ENCODE results near the gene CFAP61. TPM values are rescaled to one million over a fixed set of nuclear protein-coding genes. Genes with fewer than 3 reads are reported as not detected.

Gene CFAP61
- total and polyA plus RNA-seq, 8 donors: 0.15 to 0.53 (median 0.33) TPM

GRCh38 chr20:20202768-20203167, 150.4 kb downstream of the CFAP61 start:
- no peaks in the 10 kb centered on the region for H3K36me3 ChIP-seq
- intact Hi-C loops (cut with DNase I): no loop called here
- no peak for DNase-seq
- no peaks in the 10 kb centered on the region for H3K9me3 ChIP-seq
- no peak for ATAC-seq
- H3K4me3 ChIP-seq: no peak overlapping the region
- no peak for TF ChIP-seq CTCF (IDR thresholded peaks at IDR 0.05)
- FAIRE-seq: no peak
- no peak overlapping the region for H3K27ac ChIP-seq
- no peaks in the 10 kb centered on the region for H3K27me3 ChIP-seq
- WGBS, 2 donors: 68 to 78% methylated on average over 8 of the region's 8 CpGs
- no peaks in the 10 kb centered on the region for H3K4me1 ChIP-seq

GRCh38 chr20:20203784-20204183, 151.5 kb downstream of the CFAP61 start:
- Histone ChIP-seq H3K4me3 (no peak overlapping the region), H3K36me3 (no peaks in the 10 kb centered on the region), H3K4me1 (no peaks in the 10 kb centered on the region), H3K27ac (no peak overlapping the region), H3K9me3 (no peaks in the 10 kb centered on the region), H3K27me3 (no peaks in the 10 kb centered on the region)
- no peak for TF ChIP-seq CTCF (IDR thresholded peaks at IDR 0.05)
- intact Hi-C loops (cut with DNase I): no loop called here
- 70 to 74% methylated on average over 2 of the region's 2 CpGs for WGBS, 2 donors
- DNase-seq: no peak
- ATAC-seq: no peak
- no peak for FAIRE-seq

GRCh38 chr20:20204256-20204655, 151.9 kb downstream of the CFAP61 start:
- FAIRE-seq: no peak
- no peaks in the 10 kb centered on the region for H3K9me3 ChIP-seq
- no peak overlapping the region for H3K27ac ChIP-seq
- no peak for TF ChIP-seq CTCF (IDR thresholded peaks at IDR 0.05)
- no peak for ATAC-seq
- no peaks in the 10 kb centered on the region for H3K27me3 ChIP-seq
- intact Hi-C loops (cut with DNase I): no loop called here
- no peaks in the 10 kb centered on the region for H3K4me1 ChIP-seq
- 55 to 63% methylated on average over 2 of the region's 2 CpGs for WGBS, 2 donors
- H3K4me3 ChIP-seq: no peak overlapping the region
- DNase-seq: no peak
- no peaks in the 10 kb centered on the region for H3K36me3 ChIP-seq

DNA sequence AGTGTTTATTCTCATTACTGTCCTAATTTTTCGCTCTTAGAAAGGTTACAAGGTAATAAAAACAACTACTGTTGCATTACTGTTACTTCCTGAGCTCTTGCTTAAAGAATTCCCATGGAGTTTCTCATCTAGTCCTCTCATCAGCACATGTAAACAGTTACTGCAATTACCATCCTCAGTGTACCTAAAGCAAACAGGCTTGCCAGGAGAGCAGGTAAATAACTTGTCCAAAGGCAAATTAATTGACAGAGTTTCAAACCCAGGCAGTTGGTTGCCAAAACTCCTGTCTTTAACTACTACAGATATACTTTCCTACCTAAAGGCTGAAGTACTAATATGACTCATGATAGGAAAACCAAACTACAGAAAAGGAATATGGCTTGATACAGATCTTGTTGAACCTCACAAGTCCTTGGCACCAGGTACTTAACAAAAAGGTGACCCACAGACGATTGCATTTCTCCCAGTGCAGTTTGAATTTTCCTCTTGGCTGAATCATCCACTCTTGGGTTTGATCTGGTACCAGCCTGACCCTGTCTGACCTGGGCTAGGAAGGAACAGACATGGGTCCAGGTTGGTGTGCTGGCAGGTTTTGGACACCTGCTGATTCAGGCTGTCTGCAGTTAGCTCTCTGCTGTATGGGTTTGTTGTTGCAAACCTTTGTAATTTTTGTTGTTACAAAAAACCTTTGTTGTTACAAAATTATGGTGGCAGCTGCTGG, 153.0 kb downstream of the CFAP61 start:
- TF ChIP-seq CTCF (IDR thresholded peaks at IDR 0.05): no peak
- no peak for FAIRE-seq
- DNase-seq: no peak
- no peak for ATAC-seq
- Histone ChIP-seq H3K4me3 (no peak overlapping the region), H3K36me3 (no peaks in the 10 kb centered on the region), H3K9me3 (no peaks in the 10 kb centered on the region), H3K27ac (no peak overlapping the region), H3K27me3 (no peaks in the 10 kb centered on the region), H3K4me1 (no peaks in the 10 kb centered on the region)
- intact Hi-C loops (cut with DNase I): no loop called here
- whole genome bisulfite sequencing, 2 donors: 47 to 49% methylated on average over 2 of the region's 2 CpGs

GRCh38 chr20:20205862-20206236, 153.5 kb downstream of the CFAP61 start:
- intact Hi-C loops (cut with DNase I): no loop called here
- TF ChIP-seq CTCF (IDR thresholded peaks at IDR 0.05): no peak
- no peaks in the 10 kb centered on the region for H3K36me3 ChIP-seq
- no peak for ATAC-seq
- H3K27me3 ChIP-seq: no peaks in the 10 kb centered on the region
- no peak for FAIRE-seq
- H3K9me3 ChIP-seq: no peaks in the 10 kb centered on the region
- no peaks in the 10 kb centered on the region for H3K4me1 ChIP-seq
- DNase-seq: no peak
- 72 to 87% methylated on average over 1 of the region's 1 CpG for WGBS, 2 donors
- no peak overlapping the region for H3K4me3 ChIP-seq
- H3K27ac ChIP-seq: no peak overlapping the region

All from pancreas (tissue), 10 donors.